HEK293T (cell line): ENCODE results near the gene NHEJ1.

Experiments
- CTCF ChIA-PET: fragments of 350-600 bp; formaldehyde crosslinking; extraction: SDS; loops from one replicate; lab custom pipeline; 2021; ENCODE audit warnings: antibody characterized with exemption, inconsistent platforms; lab: Yijun Ruan, JAX
- POLR2A ChIA-PET: fragments of 350-600 bp; formaldehyde crosslinking; extraction: SDS; loops from one replicate; lab custom pipeline; 2020; ENCODE audit warnings: antibody characterized with exemption, inconsistent platforms; lab: Yijun Ruan, JAX
- DNase-seq: peaks from one replicate; pipeline ENCODE4 v3.0.0; 2012; ENCODE audit warnings: mixed read lengths; ENCODE audit errors: extremely low spot score
- ARNT ChIP-seq: fragments of 450-650 bp; IDR thresholded peaks from 2 replicates; pipeline ENCODE4 v1.6.1; 2017; ENCODE audit warnings: mild to moderate bottlenecking
- BHLHE40 ChIP-seq: fragments of 450-650 bp; IDR thresholded peaks from 2 replicates; pipeline ENCODE4 v1.6.1; 2016; ENCODE audit warnings: mild to moderate bottlenecking, moderate library complexity, borderline replicate concordance
- CTBP1 ChIP-seq: fragments of 450-650 bp; IDR thresholded peaks from 2 replicates; pipeline ENCODE4 v1.6.1; 2016; ENCODE audit warnings: borderline replicate concordance
- ELF4 ChIP-seq: fragments of 450-650 bp; IDR thresholded peaks from 2 replicates; pipeline ENCODE4 v1.6.1; 2017; ENCODE audit warnings: antibody characterized with exemption
- FOXA1 ChIP-seq: fragments of 450-650 bp; IDR thresholded peaks from 2 replicates; pipeline ENCODE4 v1.6.1; 2016; ENCODE audit warnings: mild to moderate bottlenecking
- FOXK2 ChIP-seq: fragments of 450-650 bp; IDR thresholded peaks from 2 replicates; pipeline ENCODE4 v1.6.1; 2016; ENCODE audit warnings: mild to moderate bottlenecking
- FOXM1 ChIP-seq: fragments of 450-650 bp; IDR thresholded peaks from 2 replicates; pipeline ENCODE4 v1.6.1; 2017; ENCODE audit warnings: mild to moderate bottlenecking, borderline replicate concordance
- HDGF ChIP-seq: fragments of 450-650 bp; IDR thresholded peaks from 2 replicates; pipeline ENCODE4 v1.6.1; 2017; ENCODE audit warnings: antibody characterized with exemption, borderline replicate concordance
- L3MBTL2 ChIP-seq: fragments of 450-650 bp; conservative IDR thresholded peaks from 2 replicates; pipeline ENCODE4 v1.6.1; 2016; ENCODE audit warnings: mild to moderate bottlenecking
- LEF1 ChIP-seq: fragments of 450-650 bp; IDR thresholded peaks from 2 replicates; pipeline ENCODE4 v1.6.1; 2017; ENCODE audit warnings: mild to moderate bottlenecking, borderline replicate concordance
- NFRKB ChIP-seq: fragments of 450-650 bp; IDR thresholded peaks from 2 replicates; pipeline ENCODE4 v1.6.1; 2016; ENCODE audit warnings: mild to moderate bottlenecking, moderate library complexity
- PKNOX1 ChIP-seq: fragments of 450-650 bp; IDR thresholded peaks from 2 replicates; pipeline ENCODE4 v1.6.1; 2016
- SP1 ChIP-seq: fragments of 450-650 bp; IDR thresholded peaks from 2 replicates; pipeline ENCODE4 v1.6.1; 2017
- SUZ12 ChIP-seq: fragments of 450-650 bp; IDR thresholded peaks from 2 replicates; pipeline ENCODE4 v1.6.1; 2016; ENCODE audit warnings: mild to moderate bottlenecking
- TARDBP ChIP-seq: fragments of 450-650 bp; IDR thresholded peaks from 2 replicates; pipeline ENCODE4 v1.6.1; 2016
- ZNF384 ChIP-seq: fragments of 450-650 bp; IDR thresholded peaks from 2 replicates; pipeline ENCODE4 v1.6.1; 2016

The NHEJ1 gene

GRCh38 chr2:219095406-219095935, 65.1 kb downstream of the NHEJ1 start:
- TF ChIP-seq SP1 (no peak), ARNT (no peak), TARDBP (no peak), ELF4 (no peak), SUZ12 (no peak), PKNOX1 (no peak), NFRKB (no peak), BHLHE40 (no peak), LEF1 (no peak), FOXK2 (no peak), HDGF (no peak), FOXM1 (no peak), L3MBTL2 (no peak)
- DNase-seq: no peak
- ChIA-PET POLR2A (no interaction called here), CTCF (interaction anchor here (1.0 kb wide), 1 partner anchor 9 kb away, joined by 4 read pairs; no protein-coding TSS in a partner anchor)

GRCh38 chr2:219094171-219094570, 66.4 kb downstream of the NHEJ1 start:
- DNase-seq: no peak
- ChIA-PET POLR2A (no interaction called here), CTCF (no interaction called here)
- no peak for TF ChIP-seq L3MBTL2
- TF ChIP-seq BHLHE40: no peak
- no peak for TF ChIP-seq FOXK2
- no peak for TF ChIP-seq HDGF
- TF ChIP-seq PKNOX1: no peak

- TF ChIP-seq BHLHE40 (no peak), L3MBTL2 (no peak), CTBP1 (no peak)
- ChIA-PET POLR2A (no interaction called here), CTCF (interaction anchor here (1.3 to 1.5 kb wide), 2 partner anchors 33 to 61 kb away, joined by 3 to 7 read pairs; no protein-coding TSS in a partner anchor)
- DNase-seq: no peak
Measured at GRCh38 chr2:219090436-219091299, 69.9 kb downstream of the NHEJ1 start.

- ChIA-PET POLR2A (no interaction called here), CTCF (no interaction called here)
- DNase-seq: no peak
- no peak for TF ChIP-seq LEF1
- TF ChIP-seq FOXK2: no peak
- no peak for TF ChIP-seq L3MBTL2
- no peak for TF ChIP-seq HDGF
- no peak for TF ChIP-seq CTBP1
- TF ChIP-seq PKNOX1: no peak
- no peak for TF ChIP-seq SP1
- no peak for TF ChIP-seq BHLHE40
- no peak for TF ChIP-seq SUZ12
- TF ChIP-seq ARNT: no peak
- TF ChIP-seq FOXM1: no peak
- no peak for TF ChIP-seq TARDBP
- TF ChIP-seq ELF4: no peak
- TF ChIP-seq NFRKB: no peak
- no peak for TF ChIP-seq ZNF384
- TF ChIP-seq FOXA1: no peak
Measured at GRCh38 chr2:219089330-219089729, 71.3 kb downstream of the NHEJ1 start.

GRCh38 chr2:219087848-219088247, 72.8 kb downstream of the NHEJ1 start:
- TF ChIP-seq SUZ12: no peak
- no peak for TF ChIP-seq NFRKB
- TF ChIP-seq FOXM1: no peak
- TF ChIP-seq FOXK2: no peak
- TF ChIP-seq BHLHE40: no peak
- no peak for TF ChIP-seq ELF4
- no peak for TF ChIP-seq ZNF384
- TF ChIP-seq LEF1: no peak
- TF ChIP-seq PKNOX1: no peak
- TF ChIP-seq TARDBP: no peak
- no peak for TF ChIP-seq L3MBTL2
- POLR2A ChIA-PET: no interaction called here
- CTCF ChIA-PET: interaction anchor here (1.3 to 2.2 kb wide), 3 partner anchors 15 to 32 kb away, joined by 7 to 11 read pairs (median 9); no protein-coding TSS in a partner anchor
- DNase-seq: no peak

GRCh38 chr2:219087361-219087760, 73.3 kb downstream of the NHEJ1 start:
- ChIA-PET POLR2A (no interaction called here), CTCF (interaction anchor here (1.7 to 2.2 kb wide), 2 partner anchors 15 to 17 kb away, joined by 9 to 11 read pairs; no protein-coding TSS in a partner anchor)
- no peak for TF ChIP-seq ELF4
- TF ChIP-seq FOXM1: no peak
- TF ChIP-seq LEF1: no peak
- no peak for TF ChIP-seq L3MBTL2
- no peak for TF ChIP-seq FOXA1
- no peak for TF ChIP-seq FOXK2
- no peak for TF ChIP-seq NFRKB
- no peak for TF ChIP-seq SP1
- no peak for TF ChIP-seq ARNT
- TF ChIP-seq SUZ12: no peak
- TF ChIP-seq PKNOX1: no peak
- TF ChIP-seq CTBP1: no peak
- TF ChIP-seq TARDBP: no peak
- no peak for TF ChIP-seq ZNF384
- TF ChIP-seq BHLHE40: no peak
- TF ChIP-seq HDGF: no peak
- DNase-seq: no peak
